Measurements from ENCODE around the gene THAP10. TPM values are rescaled to one million over a fixed set of nuclear protein-coding genes. Genes with fewer than 3 reads are reported as not detected.

Gene THAP10
- 6.6 and 7.2 TPM in 2 replicates for polyA plus RNA-seq
- polyA minus RNA-seq, result 9.3 and 10.7 TPM in 2 replicates

- Histone ChIP-seq H3K9ac (ENCODE audit: low read length) (peak within 1 kb of the TSS; percentile 93), H3K27me3 (ENCODE audit: insufficient read depth, low read depth, low read length) (no peaks in the 10 kb centered on the region), H3K79me2 (replicated peaks; ENCODE audit: insufficient read depth, low read length) (peaks cover 75% of the 10 kb centered on the region), H3K9me2 (ENCODE audit: insufficient read depth, low read length) (no peaks in the 10 kb centered on the region), H2AFZ (ENCODE audit: low read depth, low read length) (peak within 1 kb of the TSS; percentile 93), H3K9me3 (ENCODE audit: low read length) (no peaks in the 10 kb centered on the region), H3F3A (ENCODE audit: insufficient read depth, low read length, poor library complexity, severe bottlenecking) (no peaks in the 10 kb centered on the region), H4K20me1 (ENCODE audit: insufficient read depth) (no peaks in the 10 kb centered on the region), H3K27ac (ENCODE audit: low read length) (peak within 1 kb of the TSS; percentile 97), H3K36me3 (ENCODE audit: insufficient read depth, low read length) (peaks cover 16% of the 10 kb centered on the region), H3K4me2 (ENCODE audit: low read length) (peak within 1 kb of the TSS; percentile 72), H3K4me3 (ENCODE audit: low read length) (peak within 1 kb of the TSS; percentile 89)
- TF ChIP-seq POLR2AphosphoS5 (IDR thresholded peaks at IDR 0.05) (peak; percentile 70), EP300 (conservative IDR thresholded peaks at IDR 0.05; ENCODE audit: poor library complexity, severe bottlenecking) (peak; percentile 60), REST (IDR thresholded peaks at IDR 0.05; ENCODE audit: borderline replicate concordance) (no peak), MXI1 (conservative IDR thresholded peaks at IDR 0.05; ENCODE audit: poor library complexity, severe bottlenecking) (peak; percentile 91)
Observed at GRCh38 chr15:70892002-70892911, at the start of gene THAP10, which contains the start of gene LRRC49. Gene THAP10, minus strand, starts transcription at chr15:70892433. Its CDS starts 161 bp downstream, at chr15:70892272. Gene LRRC49, plus strand, starts transcription at chr15:70892826. Its CDS starts 69 bp downstream, at chr15:70892895.

GRCh38 chr15:70936326-70936725 lies 44.1 kb upstream of the THAP10 start:
- no peaks in the 10 kb centered on the region for H4K20me1 ChIP-seq (ENCODE audit: insufficient read depth)
- H3K27ac ChIP-seq (ENCODE audit: low read length), result no peak overlapping the region
- H3K79me2 ChIP-seq (replicated peaks; ENCODE audit: insufficient read depth, low read length), result no peaks in the 10 kb centered on the region
- H3K27me3 ChIP-seq (ENCODE audit: insufficient read depth, low read depth, low read length), result no peaks in the 10 kb centered on the region
- H3K9me3 ChIP-seq (ENCODE audit: low read length), result no peaks in the 10 kb centered on the region
- no peak overlapping the region for H3K9ac ChIP-seq (ENCODE audit: low read length)
- H3K4me2 ChIP-seq (ENCODE audit: low read length), result peak overlapping the region; percentile 3
- H3K4me3 ChIP-seq (ENCODE audit: low read length), result no peak overlapping the region
- no peaks in the 10 kb centered on the region for H3K9me2 ChIP-seq (ENCODE audit: insufficient read depth, low read length)
- H2AFZ ChIP-seq (ENCODE audit: low read depth, low read length), result no peak overlapping the region
- H3F3A ChIP-seq (ENCODE audit: insufficient read depth, low read length, poor library complexity, severe bottlenecking), result no peaks in the 10 kb centered on the region
- no peak for TF ChIP-seq CTCF (IDR thresholded peaks at IDR 0.05; ENCODE audit: poor library complexity, severe bottlenecking)
- TF ChIP-seq REST (IDR thresholded peaks at IDR 0.05; ENCODE audit: borderline replicate concordance), result no peak
- no peak for TF ChIP-seq RAD21 (conservative IDR thresholded peaks at IDR 0.05)
- no peak for TF ChIP-seq TAF1 (IDR thresholded peaks at IDR 0.05; ENCODE audit: low read depth)
- no peak for TF ChIP-seq POLR2AphosphoS5 (IDR thresholded peaks at IDR 0.05)
- no peak for TF ChIP-seq EZH2 (IDR thresholded peaks at IDR 0.05; ENCODE audit: borderline replicate concordance, insufficient read depth, low read length, poor library complexity, severe bottlenecking)
- TF ChIP-seq MXI1 (conservative IDR thresholded peaks at IDR 0.05; ENCODE audit: poor library complexity, severe bottlenecking), result no peak
- TF ChIP-seq SMC3 (conservative IDR thresholded peaks at IDR 0.05; ENCODE audit: poor library complexity), result no peak
- no peak for TF ChIP-seq EP300 (conservative IDR thresholded peaks at IDR 0.05; ENCODE audit: poor library complexity, severe bottlenecking)
- H3K36me3 ChIP-seq (ENCODE audit: insufficient read depth, low read length), result no peaks in the 10 kb centered on the region

Data from neural cell (in vitro differentiated cells).